HepG2 (cell line): ENCODE results near the gene PARK7. TPM values are rescaled to one million over a fixed set of nuclear protein-coding genes. Genes with fewer than 3 reads are reported as not detected.

ENCODE experiments used
- GPN1 ChIP-seq: sonication (generic); formaldehyde crosslinking; IDR thresholded peaks from 2 replicates; pipeline ENCODE4 v1.5.1; 2020; ENCODE audit warnings: missing genetic modification reagents, borderline replicate concordance
- KDM5A ChIP-seq: fragments of 200-600 bp; sonication (generic); IDR thresholded peaks from 2 replicates; pipeline ENCODE4 v1.7.0; 2018; ENCODE audit warnings: antibody characterized with exemption, mild to moderate bottlenecking, low read length, borderline replicate concordance
- KLF11 ChIP-seq: IDR thresholded peaks from 2 replicates; pipeline ENCODE4 v1.6.1; 2016; ENCODE audit warnings: missing compliant biosample characterization
- KLF6 ChIP-seq: IDR thresholded peaks from 2 replicates; pipeline ENCODE4 v1.8.0; 2016; ENCODE audit warnings: missing biosample characterization, missing genetic modification reagents
- MIER3 ChIP-seq: IDR thresholded peaks from 2 replicates; pipeline ENCODE4 v1.6.1; 2016; ENCODE audit warnings: missing compliant biosample characterization, borderline replicate concordance
- MTF1 ChIP-seq: sonication (generic); formaldehyde crosslinking; IDR thresholded peaks from 2 replicates; pipeline ENCODE4 v1.5.0; 2020; ENCODE audit warnings: missing genetic modification reagents
- PHF20 ChIP-seq: sonication (generic); formaldehyde crosslinking; IDR thresholded peaks from 2 replicates; pipeline ENCODE4 v1.5.0; 2020; ENCODE audit warnings: mild to moderate bottlenecking, missing genetic modification reagents
- POLR2A ChIP-seq, 2 experiments: IDR thresholded peaks; 2 replicates each; pipeline ENCODE4 v1.6.1; 2011; ENCODE audit warnings: low read depth in 2 of 2, low read length in 2 of 2, mild to moderate bottlenecking in 1 of 2, moderate library complexity in 1 of 2; ENCODE audit not compliant: insufficient read depth in 1 of 2
- RNF2 ChIP-seq: fragments of 450-650 bp; conservative IDR thresholded peaks from 2 replicates; pipeline ENCODE4 v1.6.1; 2016; ENCODE audit warnings: low read depth
- SMAD1 ChIP-seq: sonication (generic); formaldehyde crosslinking; IDR thresholded peaks from 2 replicates; pipeline ENCODE4 v1.4.0; 2020; ENCODE audit warnings: missing genetic modification reagents, low read depth, mild to moderate bottlenecking, borderline replicate concordance
- SMAD3 ChIP-seq: sonication (generic); formaldehyde crosslinking; IDR thresholded peaks from 2 replicates; pipeline ENCODE4 v1.4.0; 2020; ENCODE audit warnings: missing genetic modification reagents
- SRF ChIP-seq: IDR thresholded peaks from 2 replicates; pipeline ENCODE4 v1.6.1; 2011; ENCODE audit warnings: mild to moderate bottlenecking, low read depth, low read length, moderate library complexity
- ZBTB20 ChIP-seq: sonication (generic); formaldehyde crosslinking; IDR thresholded peaks from 2 replicates; pipeline ENCODE4 v1.8.1; 2023; ENCODE audit warnings: missing genetic modification reagents, low read depth, mild to moderate bottlenecking, borderline replicate concordance
- ZFP1 ChIP-seq: IDR thresholded peaks from 2 replicates; pipeline ENCODE4 v1.6.1; 2016
- ZNF224 ChIP-seq: sonication (generic); formaldehyde crosslinking; IDR thresholded peaks from 2 replicates; pipeline ENCODE4 v1.5.0; 2020; ENCODE audit warnings: mild to moderate bottlenecking, missing genetic modification reagents
- ZNF331 ChIP-seq: sonication (generic); formaldehyde crosslinking; IDR thresholded peaks from 2 replicates; pipeline ENCODE4 v1.4.0; 2020; ENCODE audit warnings: missing genetic modification reagents
- ZNF432 ChIP-seq: sonication (generic); formaldehyde crosslinking; IDR thresholded peaks from 2 replicates; pipeline ENCODE4 v1.5.0; 2020; ENCODE audit warnings: missing genetic modification reagents, mild to moderate bottlenecking, borderline replicate concordance
- ZNF549 ChIP-seq: sonication (generic); formaldehyde crosslinking; IDR thresholded peaks from 2 replicates; pipeline ENCODE4 v1.5.0; 2020; ENCODE audit warnings: missing genetic modification reagents
- ZNF563 ChIP-seq: sonication (generic); formaldehyde crosslinking; IDR thresholded peaks from 2 replicates; pipeline ENCODE4 v1.8.0; 2022; ENCODE audit warnings: mild to moderate bottlenecking, moderate library complexity, missing genetic modification reagents
- ZNF720 ChIP-seq: sonication (generic); formaldehyde crosslinking; IDR thresholded peaks from 2 replicates; pipeline ENCODE4 v1.4.0; 2020; ENCODE audit warnings: missing genetic modification reagents
- ZNF790 ChIP-seq: sonication (generic); formaldehyde crosslinking; IDR thresholded peaks from 2 replicates; pipeline ENCODE4 v1.8.0; 2022; ENCODE audit warnings: missing genetic modification reagents, mild to moderate bottlenecking, borderline replicate concordance
- polyA plus RNA-seq, 8 experiments: library from polyadenylated mRNA; depleted of rRNA in 3 of 8; stranded (reverse) in 7 of 8; unstranded in 1 of 8; fragments of >200 nt; fragmentation: Illumina TruSeq in 4 of 8; extraction: Trizol in 4 of 8; gene quantifications; 2 replicates each; pipeline versions ENCODE4 v1.2.1 to v1.2.3, GENCODE V29; 2011 to 2016; ENCODE audit warnings: low read depth in 4 of 8, missing spikeins in 1 of 8, mixed read lengths in 1 of 8; ENCODE audit not compliant: insufficient read depth in 1 of 8
- total RNA-seq, 5 experiments: library from RNA; depleted of rRNA; stranded (reverse); fragments of >200 nt; fragmentation: Illumina TruSeq; extraction: Trizol; gene quantifications; 2 replicates each; pipeline ENCODE4 v1.2.3, GENCODE V29; 2016; ENCODE audit warnings: low read depth in 1 of 5
- TF ChIP-seq, protein P1 (sequence below): sonication (generic); formaldehyde crosslinking; IDR thresholded peaks from 2 replicates; pipeline ENCODE4 v1.5.0; 2020; ENCODE audit warnings: missing genetic modification reagents
- TF ChIP-seq, protein P2 (sequence below): IDR thresholded peaks from 2 replicates; pipeline ENCODE4 v1.6.1; 2018; ENCODE audit warnings: missing genetic modification reagents
- TF ChIP-seq, protein P3 (sequence below): sonication (generic); formaldehyde crosslinking; IDR thresholded peaks from 2 replicates; pipeline ENCODE4 v1.8.0; 2022; ENCODE audit warnings: missing genetic modification reagents, mild to moderate bottlenecking, inconsistent platforms, borderline replicate concordance
- TF ChIP-seq, protein P4 (sequence below): sonication (generic); formaldehyde crosslinking; IDR thresholded peaks from 2 replicates; pipeline ENCODE4 v1.5.0; 2020; ENCODE audit warnings: mild to moderate bottlenecking, missing genetic modification reagents

PARK7 gene
- total and polyA plus RNA-seq, 2 of the 13 experiments (the other 11 are each of a cell fraction or from before 2014, with no cell fraction given) = 212 to 296 TPM

DNA sequence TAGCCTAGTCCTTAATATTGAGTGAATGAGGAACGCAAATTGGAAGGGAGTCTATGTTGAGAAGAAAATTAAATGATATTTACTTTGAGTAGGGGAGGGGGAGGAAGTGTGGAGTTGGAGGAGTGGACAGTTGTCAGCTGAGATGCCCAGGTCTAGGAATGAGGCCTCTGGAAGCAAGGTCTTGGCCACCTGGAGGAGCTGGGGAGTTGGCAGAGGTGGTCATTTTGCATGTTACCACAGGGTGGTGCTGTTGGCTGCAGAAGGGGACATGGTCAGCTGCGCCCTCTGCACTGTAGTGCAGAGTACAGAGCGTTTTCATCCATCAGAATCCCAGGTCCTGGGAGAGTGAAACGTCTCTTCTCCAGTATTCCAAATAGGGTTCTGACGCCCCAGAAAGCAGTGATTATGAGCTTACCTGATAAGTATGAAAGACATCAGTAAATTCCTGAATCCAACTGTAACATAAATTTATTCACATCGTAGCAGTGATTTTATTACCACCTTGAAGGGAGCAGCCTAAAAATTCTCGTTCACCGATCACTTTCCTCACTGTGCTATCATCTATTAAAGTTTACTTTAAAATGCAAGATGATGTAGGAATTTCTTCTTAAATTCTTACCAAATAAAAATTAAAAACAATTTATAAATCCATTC is 13.8 kb downstream of the PARK7 start (continued):
- no peak for TF ChIP-seq KLF6
- TF ChIP-seq ZNF563 = no peak
- TF ChIP-seq ZNF432 (CRISPR knock-in tag) = no peak
- TF ChIP-seq SMAD1 (CRISPR knock-in tag) = no peak
- TF ChIP-seq, protein P1, sequence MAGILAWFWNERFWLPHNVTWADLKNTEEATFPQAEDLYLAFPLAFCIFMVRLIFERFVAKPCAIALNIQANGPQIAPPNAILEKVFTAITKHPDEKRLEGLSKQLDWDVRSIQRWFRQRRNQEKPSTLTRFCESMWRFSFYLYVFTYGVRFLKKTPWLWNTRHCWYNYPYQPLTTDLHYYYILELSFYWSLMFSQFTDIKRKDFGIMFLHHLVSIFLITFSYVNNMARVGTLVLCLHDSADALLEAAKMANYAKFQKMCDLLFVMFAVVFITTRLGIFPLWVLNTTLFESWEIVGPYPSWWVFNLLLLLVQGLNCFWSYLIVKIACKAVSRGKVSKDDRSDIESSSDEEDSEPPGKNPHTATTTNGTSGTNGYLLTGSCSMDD = no peak
- no peak for TF ChIP-seq GPN1 (CRISPR knock-in tag)
- peak; percentile 61; the same call in 1 of the 2 replicates for TF ChIP-seq MIER3 (CRISPR knock-in tag)
- 0 out of 2 replicates have a peak, but pooled peaks have one; percentile 64 for TF ChIP-seq KLF11 (CRISPR knock-in tag)
- no peak for TF ChIP-seq RNF2
- TF ChIP-seq, protein P2, sequence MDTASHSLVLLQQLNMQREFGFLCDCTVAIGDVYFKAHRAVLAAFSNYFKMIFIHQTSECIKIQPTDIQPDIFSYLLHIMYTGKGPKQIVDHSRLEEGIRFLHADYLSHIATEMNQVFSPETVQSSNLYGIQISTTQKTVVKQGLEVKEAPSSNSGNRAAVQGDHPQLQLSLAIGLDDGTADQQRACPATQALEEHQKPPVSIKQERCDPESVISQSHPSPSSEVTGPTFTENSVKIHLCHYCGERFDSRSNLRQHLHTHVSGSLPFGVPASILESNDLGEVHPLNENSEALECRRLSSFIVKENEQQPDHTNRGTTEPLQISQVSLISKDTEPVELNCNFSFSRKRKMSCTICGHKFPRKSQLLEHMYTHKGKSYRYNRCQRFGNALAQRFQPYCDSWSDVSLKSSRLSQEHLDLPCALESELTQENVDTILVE = no peak; the same call in 1 of the 2 replicates
- no peak for TF ChIP-seq ZNF720
- TF ChIP-seq POLR2A (IDR thresholded peaks at IDR 0.05; ENCODE audit: insufficient read depth in 1 of 2, low read depth in 2 of 2, low read length in 2 of 2) = 0 out of 4 replicates have a peak, but pooled peaks of 1 of the 2 experiments have one; percentile 23
- TF ChIP-seq ZFP1 (CRISPR knock-in tag) = no peak
- no peak for TF ChIP-seq ZNF224 (CRISPR knock-in tag)
- TF ChIP-seq MTF1 (CRISPR knock-in tag) = no peak
- TF ChIP-seq ZBTB20 = no peak
- TF ChIP-seq SRF = 0 out of 2 replicates have a peak, but pooled peaks have one; percentile 9
- no peak for TF ChIP-seq KDM5A
- TF ChIP-seq ZNF790 (CRISPR knock-in tag) = no peak
- TF ChIP-seq, protein P3, sequence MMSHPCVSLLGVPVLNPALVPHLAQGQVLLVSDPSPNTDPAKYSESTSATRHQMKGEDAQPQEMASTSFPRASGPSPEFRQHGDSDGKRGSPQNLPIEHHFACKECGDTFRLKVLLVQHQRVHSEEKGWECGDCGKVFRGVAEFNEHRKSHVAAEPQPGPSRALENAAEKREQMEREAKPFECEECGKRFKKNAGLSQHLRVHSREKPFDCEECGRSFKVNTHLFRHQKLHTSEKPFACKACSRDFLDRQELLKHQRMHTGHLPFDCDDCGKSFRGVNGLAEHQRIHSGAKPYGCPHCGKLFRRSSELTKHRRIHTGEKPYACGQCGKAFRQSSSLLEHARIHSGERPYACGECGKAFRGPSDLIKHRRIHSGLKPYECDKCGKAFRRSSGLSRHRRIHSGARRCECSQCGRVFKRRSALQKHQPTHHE (CRISPR knock-in tag) = no peak
- TF ChIP-seq SMAD3 = peak; percentile 71
- no peak for TF ChIP-seq PHF20 (CRISPR knock-in tag)
- no peak for TF ChIP-seq ZNF549 (CRISPR knock-in tag)
- TF ChIP-seq, protein P4, sequence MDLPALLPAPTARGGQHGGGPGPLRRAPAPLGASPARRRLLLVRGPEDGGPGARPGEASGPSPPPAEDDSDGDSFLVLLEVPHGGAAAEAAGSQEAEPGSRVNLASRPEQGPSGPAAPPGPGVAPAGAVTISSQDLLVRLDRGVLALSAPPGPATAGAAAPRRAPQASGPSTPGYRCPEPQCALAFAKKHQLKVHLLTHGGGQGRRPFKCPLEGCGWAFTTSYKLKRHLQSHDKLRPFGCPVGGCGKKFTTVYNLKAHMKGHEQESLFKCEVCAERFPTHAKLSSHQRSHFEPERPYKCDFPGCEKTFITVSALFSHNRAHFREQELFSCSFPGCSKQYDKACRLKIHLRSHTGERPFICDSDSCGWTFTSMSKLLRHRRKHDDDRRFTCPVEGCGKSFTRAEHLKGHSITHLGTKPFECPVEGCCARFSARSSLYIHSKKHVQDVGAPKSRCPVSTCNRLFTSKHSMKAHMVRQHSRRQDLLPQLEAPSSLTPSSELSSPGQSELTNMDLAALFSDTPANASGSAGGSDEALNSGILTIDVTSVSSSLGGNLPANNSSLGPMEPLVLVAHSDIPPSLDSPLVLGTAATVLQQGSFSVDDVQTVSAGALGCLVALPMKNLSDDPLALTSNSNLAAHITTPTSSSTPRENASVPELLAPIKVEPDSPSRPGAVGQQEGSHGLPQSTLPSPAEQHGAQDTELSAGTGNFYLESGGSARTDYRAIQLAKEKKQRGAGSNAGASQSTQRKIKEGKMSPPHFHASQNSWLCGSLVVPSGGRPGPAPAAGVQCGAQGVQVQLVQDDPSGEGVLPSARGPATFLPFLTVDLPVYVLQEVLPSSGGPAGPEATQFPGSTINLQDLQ (CRISPR knock-in tag) = no peak
- 0 out of 2 replicates have a peak, but pooled peaks have one; percentile 38 for TF ChIP-seq ZNF331 (CRISPR knock-in tag)
